Measurements from ENCODE around the gene WDPCP. TPM values are rescaled to one million over a fixed set of nuclear protein-coding genes. Genes with fewer than 3 reads are reported as not detected.
"Not testable (repeated sequence)": the region's sequence is repeated elsewhere in the genome, so short reads cannot be mapped to it uniquely, and the experiment has no call there.

WDPCP gene
- polyA plus RNA-seq, 1 of the 3 experiments (the other 2 are of a cell fraction) = 3.1 TPM

DNA sequence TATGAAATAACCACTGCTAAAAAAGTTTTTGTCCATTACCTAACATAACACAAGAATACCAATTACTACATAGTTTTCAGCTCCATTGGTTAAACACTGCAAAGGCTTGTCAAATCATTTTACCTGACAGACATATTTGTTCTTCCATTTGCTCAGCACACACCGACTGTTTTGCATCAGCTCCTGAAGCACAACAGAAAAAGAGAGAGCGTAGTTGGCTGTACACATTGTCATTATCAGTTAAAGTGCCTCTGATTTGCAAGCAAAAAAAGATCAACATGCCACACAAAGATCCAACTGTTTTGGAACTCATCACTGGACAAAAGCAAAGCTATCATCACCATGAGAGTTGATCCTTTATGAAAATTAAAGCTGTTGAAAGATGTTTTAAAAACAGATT lies 103.8 kb downstream of the WDPCP start:
- TF ChIP-seq, protein P1, sequence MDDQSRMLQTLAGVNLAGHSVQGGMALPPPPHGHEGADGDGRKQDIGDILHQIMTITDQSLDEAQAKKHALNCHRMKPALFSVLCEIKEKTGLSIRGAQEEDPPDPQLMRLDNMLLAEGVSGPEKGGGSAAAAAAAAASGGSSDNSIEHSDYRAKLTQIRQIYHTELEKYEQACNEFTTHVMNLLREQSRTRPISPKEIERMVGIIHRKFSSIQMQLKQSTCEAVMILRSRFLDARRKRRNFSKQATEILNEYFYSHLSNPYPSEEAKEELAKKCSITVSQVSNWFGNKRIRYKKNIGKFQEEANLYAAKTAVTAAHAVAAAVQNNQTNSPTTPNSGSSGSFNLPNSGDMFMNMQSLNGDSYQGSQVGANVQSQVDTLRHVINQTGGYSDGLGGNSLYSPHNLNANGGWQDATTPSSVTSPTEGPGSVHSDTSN (IDR thresholded peaks at IDR 0.05) = no peak
- no peak for TF ChIP-seq NRF1 (IDR thresholded peaks at IDR 0.05; ENCODE audit: low read depth, low read length)
- no peaks in the 10 kb centered on the region; the same call in 1 of the 2 replicates for H3K9me2 ChIP-seq
- peaks cover 4% of the 10 kb centered on the region in 2 experiments for H3K36me3 ChIP-seq (replicated peaks in 1 of 2; ENCODE audit: control insufficient read depth in 1 of 2, insufficient read depth in 2 of 2, low read length in 1 of 2)
- CTCF ChIA-PET = interaction anchor here (1.2 to 1.8 kb wide), 3 partner anchors 14 to 697 kb away, joined by 3 to 4 read pairs (median 3); no protein-coding TSS in a partner anchor
- no peaks in the 10 kb centered on the region for H3K9me3 ChIP-seq
- no peak overlapping the region for H2AFZ ChIP-seq (ENCODE audit: low read depth)
- no peak overlapping the region for H3K4me2 ChIP-seq
- H3F3A ChIP-seq (replicated peaks; ENCODE audit: insufficient read depth) = no peaks in the 10 kb centered on the region
- H4K20me1 ChIP-seq (ENCODE audit: insufficient read depth) = no peaks in the 10 kb centered on the region
- no peaks in the 10 kb centered on the region for H3K4me1 ChIP-seq (ENCODE audit: control insufficient read depth in 1 of 2, insufficient read depth in 2 of 2, low read depth in 1 of 2, low read length in 1 of 2)
- H3K79me2 ChIP-seq (ENCODE audit: insufficient read depth) = no peaks in the 10 kb centered on the region
- POLR2A ChIA-PET = no interaction called here
- no peak overlapping the region for H3K27ac ChIP-seq (ENCODE audit: low read depth in 2 of 2, low read length in 1 of 2)
- no peak overlapping the region for H3K9ac ChIP-seq
- H3K4me3 ChIP-seq (ENCODE audit: low read depth in 2 of 2, low read length in 1 of 2) = no peak overlapping the region
- no peaks in the 10 kb centered on the region for H3K27me3 ChIP-seq (ENCODE audit: insufficient read depth)
- DNase-seq = no peak
- WGBS (ENCODE audit: low lambda C conversion rate) = 77% methylated on average over 2 of the region's 2 CpGs

DNA sequence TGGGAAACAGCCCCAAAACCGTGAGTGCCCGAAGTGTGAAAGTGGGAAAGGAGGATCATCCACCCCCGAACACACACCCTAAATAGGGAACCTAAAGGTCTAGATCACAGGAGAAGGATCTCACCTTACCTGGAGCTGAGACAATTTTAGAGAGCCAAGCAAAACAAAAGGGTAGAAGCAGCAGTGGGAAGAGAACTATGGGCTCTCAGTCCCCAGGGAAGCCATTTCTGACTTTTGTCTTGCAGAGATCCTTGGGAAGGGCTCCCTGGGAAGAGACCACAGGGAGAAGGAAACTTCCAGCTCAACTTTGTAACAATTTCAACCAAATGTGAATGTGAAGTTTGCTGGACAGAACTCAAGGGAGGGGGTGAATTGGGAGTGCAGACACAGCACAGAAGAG lies 110.6 kb downstream of the WDPCP start:
- DNase-seq = no peak
- Histone ChIP-seq H3K9me2 (no peaks in the 10 kb centered on the region), H3K9me3 (no peaks in the 10 kb centered on the region), H3K4me1 (ENCODE audit: control insufficient read depth in 1 of 2, insufficient read depth in 2 of 2, low read depth in 1 of 2, low read length in 1 of 2) (no peaks in the 10 kb centered on the region), H3K4me3 (ENCODE audit: low read depth in 2 of 2, low read length in 1 of 2) (no peak overlapping the region), H3K27me3 (ENCODE audit: insufficient read depth) (no peaks in the 10 kb centered on the region), H3K4me2 (no peak overlapping the region), H3K79me2 (ENCODE audit: insufficient read depth) (no peaks in the 10 kb centered on the region), H3K27ac (ENCODE audit: low read depth in 2 of 2, low read length in 1 of 2) (no peak overlapping the region), H2AFZ (ENCODE audit: low read depth) (no peak overlapping the region), H3K36me3 (replicated peaks in 1 of 2; ENCODE audit: control insufficient read depth in 1 of 2, insufficient read depth in 2 of 2, low read length in 1 of 2) (no peaks in the 10 kb centered on the region), H3K9ac (no peak overlapping the region), H3F3A (replicated peaks; ENCODE audit: insufficient read depth) (no peaks in the 10 kb centered on the region), H4K20me1 (ENCODE audit: insufficient read depth) (no peaks in the 10 kb centered on the region)
- POLR2A ChIA-PET = no interaction called here
- 86% methylated on average over 3 of the region's 3 CpGs for WGBS (ENCODE audit: low lambda C conversion rate)
- CTCF ChIA-PET = interaction anchor here (1.4 kb wide), 1 partner anchor 9 kb away, joined by 4 read pairs; no protein-coding TSS in a partner anchor
- no peak for TF ChIP-seq SIN3A (IDR thresholded peaks at IDR 0.05; ENCODE audit: borderline replicate concordance, low read depth, low read length)
- no peak for TF ChIP-seq YY1 (IDR thresholded peaks at IDR 0.05; ENCODE audit: low read depth)
- TF ChIP-seq RAD21 (IDR thresholded peaks at IDR 0.05; ENCODE audit: low read length) = no peak
- no peak for TF ChIP-seq MEF2A (IDR thresholded peaks at IDR 0.05; ENCODE audit: borderline replicate concordance, low read depth)
- TF ChIP-seq NFIC (IDR thresholded peaks at IDR 0.05; ENCODE audit: borderline replicate concordance) = no peak
- no peak for TF ChIP-seq RFX5 (IDR thresholded peaks at IDR 0.05; ENCODE audit: low read length)
- TF ChIP-seq RCOR1 (IDR thresholded peaks at IDR 0.05; ENCODE audit: low read length) = no peak
- TF ChIP-seq EP300 (IDR thresholded peaks at IDR 0.05; ENCODE audit: borderline replicate concordance in 1 of 2, low read depth in 1 of 2, low read length in 1 of 2) = no peak
- TF ChIP-seq FOSL2 (IDR thresholded peaks at IDR 0.05; ENCODE audit: borderline replicate concordance, low read depth) = no peak
- TF ChIP-seq, protein P2, sequence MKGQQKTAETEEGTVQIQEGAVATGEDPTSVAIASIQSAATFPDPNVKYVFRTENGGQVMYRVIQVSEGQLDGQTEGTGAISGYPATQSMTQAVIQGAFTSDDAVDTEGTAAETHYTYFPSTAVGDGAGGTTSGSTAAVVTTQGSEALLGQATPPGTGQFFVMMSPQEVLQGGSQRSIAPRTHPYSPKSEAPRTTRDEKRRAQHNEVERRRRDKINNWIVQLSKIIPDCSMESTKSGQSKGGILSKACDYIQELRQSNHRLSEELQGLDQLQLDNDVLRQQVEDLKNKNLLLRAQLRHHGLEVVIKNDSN (IDR thresholded peaks at IDR 0.05; ENCODE audit: borderline replicate concordance, low read depth) = no peak

DNA sequence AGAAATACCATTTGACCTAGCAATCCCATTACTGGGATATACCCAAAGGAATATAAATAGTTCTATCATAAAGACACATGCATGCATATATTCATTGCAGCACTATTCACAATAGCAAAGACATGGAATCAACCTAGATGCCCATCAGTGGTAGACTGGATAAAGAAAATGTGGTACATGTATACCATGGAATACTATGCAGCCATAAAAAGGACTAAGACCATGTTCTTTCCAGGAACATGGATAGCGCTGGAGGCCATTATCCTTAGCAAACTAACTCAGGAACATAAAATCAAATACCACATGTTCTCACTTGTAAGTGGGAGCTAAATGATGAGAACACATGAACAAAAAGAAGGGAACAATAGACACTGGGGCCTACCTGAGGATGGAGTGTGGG lies 119.0 kb downstream of the WDPCP start:
- CTCF ChIA-PET = interaction anchor here (1.5 kb wide), 1 partner anchor 19 kb away, joined by 3 read pairs; no protein-coding TSS in a partner anchor
- H3K27me3 ChIP-seq (ENCODE audit: insufficient read depth); POLR2A ChIA-PET; H3K9me3 ChIP-seq; H2AFZ ChIP-seq (ENCODE audit: low read depth); H3K4me3 ChIP-seq (ENCODE audit: low read depth in 2 of 2, low read length in 1 of 2); H3K9ac ChIP-seq; H3K79me2 ChIP-seq (ENCODE audit: insufficient read depth); H3K9me2 ChIP-seq; H4K20me1 ChIP-seq (ENCODE audit: insufficient read depth); H3K36me3 ChIP-seq (replicated peaks in 1 of 2; ENCODE audit: control insufficient read depth in 1 of 2, insufficient read depth in 2 of 2, low read length in 1 of 2); DNase-seq; H3K4me1 ChIP-seq (ENCODE audit: control insufficient read depth in 1 of 2, insufficient read depth in 2 of 2, low read depth in 1 of 2, low read length in 1 of 2); H3K27ac ChIP-seq (ENCODE audit: low read depth in 2 of 2, low read length in 1 of 2); H3K4me2 ChIP-seq; H3F3A ChIP-seq (replicated peaks; ENCODE audit: insufficient read depth): not testable (repeated sequence)
- 100% methylated on average over 1 of the region's 1 CpG for WGBS (ENCODE audit: low lambda C conversion rate)
